HCT116 (cell line): ENCODE data around the gene PMCH.

Experiments
- CTCF ChIP-seq, 3 experiments: fragments of 200-600 bp in 1 of 3; sonication (generic) in 1 of 3; IDR thresholded peaks in 2 of 3; conservative IDR thresholded peaks in 1 of 3; 2 replicates each; pipeline ENCODE4 v1.5.1; 2012 to 2017; ENCODE audit warnings: low read depth in 2 of 3, low read length in 2 of 3, antibody characterized with exemption in 1 of 3, borderline replicate concordance in 1 of 3, control low read depth in 1 of 3, mild to moderate bottlenecking in 1 of 3, mixed read lengths in 1 of 3, mixed run types in 1 of 3, moderate library complexity in 1 of 3; ENCODE audit not compliant: insufficient read depth in 1 of 3
- MAX ChIP-seq: IDR thresholded peaks from 2 replicates; pipeline ENCODE4 v1.6.1; 2012
- POLR2A ChIP-seq: IDR thresholded peaks from 2 replicates; pipeline ENCODE4 v1.7.0; 2011; ENCODE audit warnings: borderline replicate concordance; ENCODE audit not compliant: insufficient read depth, insufficient read length; ENCODE audit errors: extremely low read depth
- POLR2AphosphoS5 ChIP-seq: IDR thresholded peaks from 2 replicates; pipeline ENCODE4 v1.6.1; 2011; ENCODE audit warnings: mild to moderate bottlenecking, low read depth, low read length, moderate library complexity
- SIN3A ChIP-seq: IDR thresholded peaks from 2 replicates; pipeline ENCODE4 v1.6.1; 2012; ENCODE audit warnings: low read depth
- SRF ChIP-seq: IDR thresholded peaks from 2 replicates; pipeline ENCODE4 v1.6.1; 2012; ENCODE audit warnings: low read depth

- TF ChIP-seq POLR2A (no peak), CTCF (IDR thresholded peaks at IDR 0.05 in 2 of 3, conservative IDR thresholded peaks at IDR 0.05 in 1 of 3; ENCODE audit: borderline replicate concordance in 1 of 3, insufficient read depth in 1 of 3, low read depth in 2 of 3, low read length in 2 of 3) (no peak), SIN3A (no peak), POLR2AphosphoS5 (no peak), MAX (no peak), SRF (no peak)
Observed at GRCh38 chr12:102232036-102232435, 34.4 kb upstream of the PMCH start.
